ENCODE data around the gene TUBGCP5.
"Not testable (repeated sequence)": the region's sequence is repeated elsewhere in the genome, so short reads cannot be mapped to it uniquely, and the experiment has no call there.

TUBGCP5 gene

DNA sequence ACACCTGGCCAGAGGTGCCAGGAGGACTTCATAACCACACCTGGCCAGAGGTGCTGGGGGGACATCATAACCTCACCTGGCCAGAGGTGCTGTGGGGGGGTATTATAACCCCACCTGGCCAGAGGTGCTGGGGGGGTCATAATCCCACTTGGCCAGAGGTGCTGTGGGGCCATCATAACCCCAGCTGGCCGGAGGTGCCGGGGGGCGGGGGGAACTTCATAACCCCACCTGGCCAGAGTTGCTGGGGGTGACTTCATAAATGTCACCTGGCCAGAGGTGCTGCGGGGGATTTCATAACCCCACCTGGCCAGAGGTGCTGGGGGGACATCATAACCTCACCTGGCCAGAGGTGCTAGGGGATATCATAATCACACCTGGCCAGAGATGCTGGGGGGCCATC, 4.2 kb upstream of the TUBGCP5 start:
- DNase-seq: not testable (repeated sequence)

DNA sequence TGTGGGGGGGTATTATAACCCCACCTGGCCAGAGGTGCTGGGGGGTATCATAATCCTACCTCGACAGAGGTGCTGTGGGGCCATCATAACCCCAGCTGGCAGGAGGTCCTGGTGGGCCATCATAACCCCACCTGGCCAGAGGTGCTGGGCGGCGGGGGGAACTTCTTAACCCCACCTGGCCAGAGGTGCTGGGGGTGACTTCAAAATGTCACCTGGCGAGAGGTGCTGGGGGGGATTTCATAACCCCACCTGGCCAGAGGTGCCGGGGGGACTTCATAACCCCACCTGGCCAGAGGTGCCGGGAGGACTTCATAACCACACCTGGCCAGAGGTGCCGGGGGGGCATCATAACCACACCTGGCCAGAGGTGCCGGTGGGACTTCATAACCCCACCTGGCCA, 2.4 kb upstream of the TUBGCP5 start:
- DNase-seq: not testable (repeated sequence)

DNA sequence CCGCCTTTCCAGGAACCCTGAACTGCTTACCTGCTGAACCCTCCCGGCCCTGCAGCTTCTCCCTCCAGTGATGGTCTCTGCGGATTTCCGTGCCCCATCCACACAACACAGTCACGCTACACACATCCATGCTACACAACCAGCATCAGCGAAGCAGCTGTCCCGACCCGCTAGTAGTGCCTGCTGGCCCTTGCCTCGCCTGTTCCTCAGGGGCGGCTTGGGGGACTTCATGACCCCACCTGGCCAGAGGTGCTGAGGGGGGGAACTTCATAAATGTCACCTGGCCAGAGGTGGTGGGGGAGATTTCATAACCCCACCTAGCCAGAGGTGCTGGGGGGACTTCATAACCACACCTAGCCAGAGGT, 530 bp upstream of the TUBGCP5 start:
- peak in 1 of 58 donors; percentile 34 for DNase-seq

DNA sequence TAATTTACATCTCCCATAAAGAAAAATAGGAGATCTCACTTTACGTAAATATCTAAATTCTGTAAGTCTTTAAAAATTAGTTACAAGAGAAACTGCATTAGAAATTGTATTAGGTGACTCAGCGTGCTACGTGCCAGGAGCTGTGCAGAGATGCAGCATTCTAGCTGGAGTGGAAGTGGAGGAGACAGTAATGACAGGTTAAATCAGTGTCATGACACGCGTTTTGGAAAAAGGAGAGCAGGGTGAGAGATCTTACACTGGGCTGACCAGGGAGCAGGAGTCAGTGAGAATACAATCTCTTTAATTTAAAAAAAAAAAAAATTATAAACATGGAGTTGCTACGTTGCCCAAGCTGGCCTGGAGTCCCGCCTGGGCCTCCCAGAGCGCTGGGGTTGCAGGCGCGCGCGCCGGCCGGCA, 635 bp downstream of the TUBGCP5 start:
- peak in 1 of 58 donors; percentile 47 for DNase-seq

DNA sequence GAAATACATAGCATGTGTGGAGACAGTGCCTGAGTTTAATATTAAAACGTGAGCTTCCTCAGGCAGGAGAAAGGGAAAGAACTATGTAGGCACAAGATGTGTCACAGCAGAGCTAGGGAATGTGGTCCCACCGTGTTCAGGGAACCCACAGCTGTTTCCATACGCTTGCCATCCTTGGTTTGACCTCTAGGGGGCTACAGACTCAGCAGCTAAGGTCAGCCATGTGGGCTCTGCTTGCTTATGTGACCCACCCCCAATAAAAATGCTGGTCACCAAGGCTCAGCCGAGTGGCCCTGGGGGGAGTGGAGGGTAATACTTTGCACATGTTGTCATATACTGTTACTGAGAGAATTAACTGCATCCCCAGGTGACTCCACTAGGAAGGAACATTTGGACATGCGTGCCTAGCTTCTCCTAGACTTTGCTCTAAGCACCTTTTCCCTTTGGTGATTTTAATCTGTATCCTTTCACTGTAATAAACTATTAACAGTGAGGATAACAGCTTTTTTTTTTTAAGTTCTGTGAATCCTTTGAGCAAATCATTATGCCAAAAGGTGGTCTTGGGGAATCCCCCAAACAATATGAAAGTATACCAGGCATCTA, 3.3 kb downstream of the TUBGCP5 start:
- DNase-seq: peak in 16 of 58 donors; percentile 1 to 35 (median 12)

DNA sequence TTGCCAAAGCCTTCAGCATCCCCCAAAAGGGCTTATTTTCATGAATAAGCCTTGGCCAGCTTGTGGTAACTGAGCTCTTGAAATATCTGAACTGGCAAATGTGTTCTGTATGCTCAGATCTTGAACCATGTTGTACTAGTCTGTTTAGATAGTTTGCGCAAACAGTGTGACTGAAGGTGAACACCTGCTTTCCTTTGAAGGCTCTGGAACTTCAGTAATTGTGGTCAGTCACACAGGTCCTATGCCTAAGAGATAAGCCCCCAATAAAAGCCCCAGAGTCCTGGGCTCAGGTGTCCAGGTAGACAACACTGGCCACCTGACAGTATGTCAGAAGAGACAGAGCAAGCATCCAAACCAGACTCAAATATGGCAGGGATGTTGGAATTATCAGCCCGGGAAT, 5.4 kb downstream of the TUBGCP5 start:
- no peak for DNase-seq

DNA sequence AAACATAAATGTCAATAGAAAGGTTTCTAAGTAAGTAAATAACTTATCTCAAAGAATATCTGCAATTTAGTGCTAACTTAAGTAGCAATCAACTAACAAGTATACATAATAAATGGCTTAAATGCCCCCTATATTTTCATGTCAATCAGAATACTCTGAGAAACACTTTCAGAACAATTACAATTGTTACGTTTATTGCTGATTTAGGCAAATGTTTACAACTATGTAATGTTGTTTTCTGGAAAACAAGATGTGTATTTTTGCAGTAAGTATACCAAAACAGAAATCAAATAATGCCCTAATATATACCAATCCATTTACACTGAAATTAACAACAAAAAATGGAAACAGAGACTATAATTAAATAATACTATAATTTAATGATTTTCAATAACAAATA, 13.2 kb downstream of the TUBGCP5 start:
- no peak for DNase-seq

DNA sequence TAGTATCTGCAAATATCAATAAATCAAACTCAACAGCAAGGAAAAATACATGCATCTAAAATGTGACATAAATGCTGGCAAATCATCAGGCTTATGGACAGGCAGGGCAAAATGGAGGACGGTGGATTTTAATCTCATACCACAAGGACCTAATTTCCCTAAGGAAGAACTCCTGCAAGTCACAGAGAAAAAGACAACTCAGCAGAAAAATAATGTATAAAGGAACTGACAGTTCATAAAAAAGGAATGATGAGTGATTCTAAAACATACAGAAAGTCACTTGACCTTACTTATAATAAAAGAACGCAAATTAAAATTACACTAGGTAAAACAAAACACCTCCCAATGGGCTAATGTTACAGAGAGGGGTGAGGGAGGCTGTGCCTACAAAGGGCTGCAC, 17.2 kb downstream of the TUBGCP5 start:
- DNase-seq: no peak

DNA sequence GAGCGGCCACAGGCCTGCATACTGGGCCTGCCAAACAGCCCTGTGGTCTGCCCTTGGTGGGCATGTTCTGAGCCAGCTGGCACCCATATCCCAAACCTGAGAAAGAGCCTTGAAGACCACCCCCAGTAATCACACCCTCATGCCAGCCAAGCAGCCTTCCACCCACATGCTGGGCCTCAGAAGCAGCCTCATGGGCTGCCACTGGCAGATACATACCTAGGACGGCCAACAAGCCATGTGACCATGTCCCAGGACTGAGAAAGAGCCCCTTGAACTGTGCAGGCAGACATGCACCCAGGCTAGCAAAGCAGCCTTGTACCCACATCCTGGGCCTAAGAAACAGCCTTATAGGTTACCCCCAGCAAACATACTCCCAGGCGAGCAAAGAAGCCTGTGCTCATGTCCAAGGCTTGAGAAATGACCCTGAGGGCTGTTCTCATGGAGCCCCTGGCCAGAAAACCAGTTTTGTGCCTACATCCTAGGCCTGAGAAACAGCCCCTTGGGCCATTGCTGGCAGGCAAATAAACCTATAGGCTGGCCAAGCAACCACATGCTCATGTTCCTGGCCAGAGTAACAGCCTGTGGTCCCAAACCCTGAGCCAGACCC, 24.9 kb downstream of the TUBGCP5 start:
- DNase-seq: no peak

DNA sequence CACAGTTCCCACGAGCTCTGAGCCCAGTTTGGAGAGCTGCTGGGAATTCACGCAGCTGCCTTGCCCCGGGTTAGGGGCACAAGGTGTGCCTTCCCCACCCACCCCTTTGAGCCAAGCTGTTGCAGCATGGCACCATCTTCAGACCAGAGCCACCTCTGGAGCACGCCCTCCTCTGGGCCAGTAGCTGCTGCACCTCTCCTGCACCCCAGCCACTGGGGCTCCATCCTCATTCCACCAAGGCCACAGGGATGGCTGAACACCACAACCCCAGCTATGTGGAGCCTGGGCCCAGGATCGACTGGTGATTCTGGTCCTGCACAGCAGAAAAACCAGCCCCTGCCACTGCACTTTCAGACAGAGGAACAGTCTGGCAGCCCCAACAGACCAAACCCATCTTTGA, 25.7 kb downstream of the TUBGCP5 start:
- no peak for DNase-seq

DNA sequence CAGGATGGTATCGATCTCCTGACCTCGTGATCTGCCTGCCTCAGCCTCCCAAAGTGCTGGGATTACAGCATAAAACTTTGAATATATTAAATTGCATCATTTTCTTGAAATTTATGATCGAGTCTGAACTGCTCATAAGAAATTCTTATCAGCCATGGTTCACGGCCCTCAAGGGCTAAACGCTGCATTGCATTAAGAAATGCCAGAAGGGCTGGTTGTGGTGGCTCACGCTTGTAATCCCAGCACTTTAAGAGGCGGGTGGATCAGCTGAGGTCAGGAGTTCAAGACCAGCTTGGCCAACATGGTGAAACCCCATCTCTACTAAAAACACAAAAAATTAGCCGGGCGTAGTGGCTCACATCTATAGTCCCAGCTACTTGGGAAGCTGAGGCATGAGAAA, 26.8 kb downstream of the TUBGCP5 start:
- DNase-seq: not testable (repeated sequence)

DNA sequence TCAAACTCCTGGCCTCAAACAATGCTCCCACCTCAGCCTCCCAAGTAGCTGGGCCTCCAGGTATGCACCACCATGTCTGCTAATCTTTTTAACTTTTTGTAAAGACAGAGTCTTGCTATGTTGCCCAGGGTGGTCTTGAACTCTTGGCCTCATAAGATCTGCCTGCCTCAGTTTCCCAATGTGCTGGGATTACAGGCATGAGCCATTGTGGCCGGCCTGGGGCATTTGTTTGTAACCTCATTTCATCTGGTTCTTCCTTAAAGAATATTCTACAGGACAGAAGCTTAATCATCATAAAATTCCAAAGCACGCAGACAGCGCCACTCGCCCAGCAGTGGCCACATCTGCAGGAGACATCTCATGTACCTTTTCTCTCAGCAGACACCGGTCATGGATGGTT, 35.6 kb downstream of the TUBGCP5 start:
- no peak for DNase-seq

DNA sequence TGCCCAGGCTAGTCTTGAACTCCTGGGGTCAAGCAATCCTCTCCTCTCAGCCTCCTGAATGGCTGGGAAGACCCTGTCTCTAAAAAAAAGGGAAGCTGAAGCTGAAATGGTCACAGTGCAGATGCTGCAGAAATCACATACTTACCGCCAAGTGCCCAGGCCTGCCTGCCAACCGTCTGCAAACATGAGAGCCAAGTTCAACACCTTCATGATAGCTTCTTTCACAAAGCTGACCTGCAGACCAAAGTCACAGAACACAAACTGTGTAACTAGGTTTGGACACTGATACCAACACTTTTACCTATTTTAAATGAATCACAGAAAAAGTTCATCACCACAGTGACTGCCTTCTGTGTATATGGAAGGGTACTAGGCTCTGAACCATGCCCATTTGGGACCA, 36.4 kb downstream of the TUBGCP5 start:
- no peak for DNase-seq

DNA sequence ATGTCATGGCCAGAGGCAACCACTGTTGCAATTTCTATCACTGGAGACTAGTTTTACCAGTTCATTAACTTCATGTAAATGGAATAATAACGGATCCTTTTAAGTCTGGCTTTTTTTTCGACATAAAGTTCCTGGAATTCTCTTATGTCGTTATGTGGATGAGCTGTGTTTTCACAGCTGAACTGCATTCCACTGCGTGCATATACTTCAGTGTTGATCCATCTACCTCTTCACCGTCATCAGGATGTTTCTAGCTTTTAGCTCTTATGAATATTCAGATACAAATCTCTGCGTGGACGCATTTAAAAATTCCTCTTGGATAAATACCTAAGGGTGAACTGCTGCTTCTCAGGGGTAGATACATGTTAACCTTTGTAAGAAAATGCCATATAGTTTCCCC, 43.6 kb downstream of the TUBGCP5 start:
- DNase-seq: no peak

DNA sequence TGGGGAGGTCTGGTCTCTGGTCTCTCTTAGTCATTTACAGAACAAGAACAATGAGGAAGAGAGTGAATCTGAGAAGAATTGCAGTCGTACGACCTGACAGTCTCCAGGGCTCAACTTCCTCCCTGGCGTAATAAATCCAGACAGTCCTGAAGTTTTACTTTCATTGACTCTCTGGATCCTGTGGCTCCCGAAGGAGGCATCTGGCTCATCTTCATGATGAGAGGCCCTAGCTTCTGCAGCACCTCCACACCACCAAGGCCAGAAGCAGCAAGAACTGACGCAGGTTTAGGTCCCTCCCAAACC, 47.4 kb downstream of the TUBGCP5 start:
- no peak for DNase-seq

DNA sequence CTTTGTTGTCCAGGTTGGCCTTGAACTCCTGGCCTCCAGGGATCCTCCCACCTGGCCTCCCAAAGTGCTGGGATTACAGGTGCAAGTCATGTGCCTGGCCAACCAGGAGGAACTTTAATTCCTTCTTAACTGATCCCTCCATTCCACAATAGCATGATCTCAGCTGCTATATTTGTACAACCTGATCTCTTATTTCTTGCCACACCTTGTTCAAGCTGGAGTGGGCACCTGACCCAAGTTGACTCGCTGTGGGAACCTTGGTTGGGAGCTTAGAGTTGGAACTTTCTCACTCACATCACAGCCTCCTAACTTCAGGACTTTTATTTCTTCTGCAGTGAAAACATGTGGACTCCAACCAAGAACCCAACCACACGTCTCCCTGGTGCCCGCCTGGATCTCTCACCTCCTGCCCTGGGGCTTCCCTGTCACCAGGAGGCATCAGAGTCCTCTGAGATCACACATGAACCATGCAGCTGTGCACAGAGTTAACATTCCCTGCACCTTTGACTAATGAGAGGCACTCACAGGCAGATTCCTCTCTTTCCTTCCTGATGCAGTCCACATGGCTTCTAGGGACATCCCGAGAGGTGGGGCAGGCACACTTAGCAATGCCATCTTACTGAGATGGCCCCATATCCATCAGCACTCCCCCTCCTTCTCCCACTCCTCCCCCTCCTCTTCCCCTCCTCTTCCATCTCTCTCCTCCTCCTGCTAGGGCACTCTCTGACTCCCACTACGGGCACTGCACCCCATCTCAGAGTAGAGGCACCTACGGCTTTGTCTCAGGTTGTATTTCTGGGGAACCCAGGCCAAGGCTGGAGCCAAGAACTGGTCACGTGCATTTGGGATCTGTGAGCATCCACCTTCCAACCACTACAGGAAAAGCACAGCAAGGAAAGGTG, 49.5 kb downstream of the TUBGCP5 start:
- no peak for DNase-seq

DNA sequence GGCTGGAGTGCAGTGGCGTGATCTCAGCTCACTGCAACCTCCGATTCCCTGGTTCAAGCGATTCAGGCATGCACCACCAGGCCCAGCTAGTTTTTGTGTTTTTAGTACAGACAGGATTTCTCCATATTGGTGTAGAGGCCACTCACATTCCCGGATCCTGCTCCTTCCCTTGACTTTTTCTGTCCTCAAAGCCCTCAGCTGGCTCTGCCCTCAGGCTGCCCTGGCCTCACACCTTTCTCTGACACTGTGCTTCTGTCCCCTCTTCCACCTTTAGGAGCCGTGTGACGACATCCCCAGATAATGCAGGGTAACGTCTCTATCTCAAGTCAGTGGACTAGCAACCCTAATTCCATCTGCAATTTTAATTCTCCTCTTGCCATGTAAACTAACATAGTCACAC, 50.6 kb downstream of the TUBGCP5 start:
- DNase-seq: no peak

DNA sequence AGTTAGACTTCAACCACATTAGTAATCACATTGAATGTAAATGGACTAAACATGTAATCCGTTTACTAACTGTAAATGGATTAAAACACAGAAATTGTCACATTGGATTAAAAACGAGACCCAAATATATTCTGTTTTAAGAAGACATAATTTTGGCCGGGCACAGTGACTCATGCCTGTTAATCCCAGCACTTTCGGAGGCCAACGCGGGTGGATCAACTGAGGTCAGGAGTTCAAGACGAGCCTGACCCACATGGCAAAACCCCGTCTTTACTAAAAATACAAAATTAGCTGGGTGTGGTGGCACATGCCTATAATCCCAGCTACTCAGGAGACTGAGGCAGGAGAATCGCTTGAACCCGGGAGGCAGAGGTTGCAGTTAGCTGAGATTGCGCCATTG, 57.4 kb downstream of the TUBGCP5 start:
- not testable (repeated sequence) for DNase-seq

DNA sequence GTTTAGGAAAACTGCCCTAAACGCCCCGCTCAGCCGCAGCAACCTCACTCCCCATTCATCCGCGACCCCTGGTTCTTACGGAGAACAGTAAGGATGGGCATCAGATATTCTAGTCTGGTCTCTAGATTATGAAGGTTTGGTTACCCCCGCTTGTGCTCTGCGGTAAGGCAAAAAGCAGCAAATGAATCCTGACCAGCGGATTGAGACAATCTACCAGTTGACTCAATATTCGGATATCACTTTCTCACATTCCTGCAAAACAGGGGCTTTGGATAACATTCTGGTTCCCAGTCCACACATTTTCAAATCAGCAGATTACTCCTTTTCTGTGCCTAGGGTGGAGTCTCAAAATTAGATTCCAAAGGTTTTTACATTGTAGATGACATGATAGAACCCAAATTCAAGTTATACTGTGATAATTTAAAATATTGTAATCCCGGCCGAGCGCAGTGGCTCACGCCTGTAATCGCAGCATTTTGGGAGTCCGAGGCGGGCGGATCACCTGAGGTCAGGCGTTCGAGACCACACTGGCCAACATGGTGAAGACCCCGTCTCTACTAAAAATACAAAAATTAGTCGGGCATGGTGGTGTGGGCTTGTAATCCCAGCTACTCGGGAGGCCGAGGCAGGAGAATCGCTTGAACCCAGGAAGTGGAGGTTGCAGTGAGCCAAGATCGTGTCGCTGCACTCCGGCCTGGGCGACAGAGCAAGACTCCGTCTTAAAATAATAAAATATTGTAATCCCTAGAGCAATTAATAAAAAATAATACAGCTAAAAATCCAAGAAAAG, 58.1 kb downstream of the TUBGCP5 start:
- DNase-seq: no peak

DNA sequence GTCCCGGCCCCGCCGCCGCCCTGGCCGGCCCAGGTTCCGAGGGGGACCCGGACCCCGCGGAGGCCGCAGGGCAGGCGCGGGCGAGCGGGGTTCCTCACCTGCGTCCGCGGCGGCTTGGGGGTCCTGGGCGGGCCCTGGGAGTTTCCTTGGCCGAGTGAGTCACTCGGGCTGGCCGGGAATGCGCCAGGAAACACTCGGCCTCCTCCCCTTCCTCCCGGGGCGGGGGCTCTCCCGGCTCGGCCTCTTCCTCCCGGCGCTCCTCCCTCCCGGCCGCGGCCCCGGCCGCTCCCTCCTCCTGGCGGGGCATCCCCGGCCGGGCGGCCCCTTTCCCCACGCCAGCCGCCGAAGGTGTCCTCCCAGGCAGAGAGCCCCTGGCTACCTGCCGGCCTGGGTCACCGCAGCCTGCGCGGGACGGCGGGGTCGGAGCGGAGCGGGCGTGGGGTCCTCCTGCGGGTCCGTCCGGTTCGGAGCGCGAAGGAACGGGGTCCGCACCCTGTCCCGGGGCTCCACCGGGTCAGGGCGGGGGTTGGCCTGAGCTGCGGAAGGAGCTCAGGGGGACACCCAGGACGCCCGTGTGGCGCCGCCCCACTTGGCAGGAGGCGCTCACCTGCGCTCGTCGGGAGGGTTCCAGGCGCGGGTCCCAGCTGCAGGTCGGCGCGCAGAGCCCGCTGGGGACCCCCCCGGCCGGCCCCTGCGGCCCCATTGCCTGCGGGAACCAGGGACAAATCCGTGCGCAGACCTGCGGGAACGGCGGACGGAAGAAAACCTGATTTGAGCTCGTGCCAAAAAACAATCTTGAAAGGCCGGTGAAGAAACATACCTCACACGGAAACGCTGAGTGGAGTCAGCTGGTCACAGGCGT, 58.9 kb downstream of the TUBGCP5 start, which contains the start of gene CYFIP1:
CYFIP1 (minus strand) TSS at position 180 of the 862 bp plus-strand sequence. CDS start 33,083 bp downstream, outside the sequence.
- peak in 41 of 58 donors; percentile 17 to 67 (median 43) for DNase-seq
